Amygdala (tissue), 56 donors: ENCODE results near the gene GPN1.
"Not testable (repeated sequence)": the region's sequence is repeated elsewhere in the genome, so short reads cannot be mapped to it uniquely, and the experiment has no call there.

Experiments used
- DNase-seq, 56 donors: peaks; one replicate each; lab custom pipeline; 2025; lab: John Stamatoyannopoulos, UW

GPN1 gene

DNA sequence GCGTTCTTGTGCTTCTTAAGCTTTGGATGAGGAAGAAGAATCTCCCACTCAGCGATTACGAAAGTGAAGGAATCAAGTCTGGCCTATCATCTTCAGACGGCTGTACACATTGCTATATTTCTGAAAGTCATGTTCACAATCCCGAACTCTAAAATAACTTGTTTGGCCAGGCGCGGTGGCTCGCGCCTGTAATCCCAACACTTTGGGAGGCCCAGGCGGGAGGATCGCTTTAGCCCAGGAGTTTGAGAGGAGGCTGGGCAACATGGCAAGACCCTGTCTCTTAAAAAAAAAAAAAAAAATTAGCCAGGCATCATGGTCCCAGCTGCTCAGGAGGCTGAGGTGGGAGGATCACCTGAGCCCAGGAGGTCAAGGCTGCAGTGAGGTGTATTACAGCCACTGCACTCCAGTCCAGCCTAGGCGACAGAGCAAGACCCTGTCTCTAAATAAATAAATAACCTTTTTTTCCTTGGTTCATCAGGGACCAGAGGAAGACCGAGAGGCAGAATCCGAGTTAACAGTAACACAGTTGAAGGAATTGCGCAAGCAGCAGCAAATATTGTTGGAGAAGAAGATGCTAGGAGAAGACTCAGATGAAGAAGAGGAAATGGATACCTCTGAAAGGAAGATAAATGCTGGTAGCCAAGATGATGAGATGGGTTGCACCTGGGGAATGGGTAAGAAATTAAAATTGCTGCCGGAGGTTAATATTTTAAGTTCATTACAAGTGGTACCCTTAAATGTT, 35.9 kb downstream of the GPN1 start:
- no peak for DNase-seq

DNA sequence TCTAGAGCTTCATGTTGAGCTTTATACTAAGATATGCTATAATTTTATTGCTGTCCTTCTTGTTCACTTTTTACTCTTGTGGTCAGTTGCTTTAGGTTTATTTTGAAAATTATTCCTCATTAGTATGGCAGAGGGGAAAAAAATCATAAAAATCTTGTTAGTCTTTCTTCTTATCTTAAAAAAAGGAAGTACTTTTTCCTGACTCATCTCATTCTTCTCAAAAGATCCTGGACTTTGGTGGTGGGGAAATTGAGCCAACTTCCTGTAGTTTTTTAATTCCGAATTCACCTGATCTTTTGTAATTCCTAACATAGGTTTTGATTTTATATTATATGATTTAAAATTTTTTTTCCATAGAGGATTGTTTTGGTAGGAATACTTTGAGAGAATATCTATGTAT, 38.6 kb downstream of the GPN1 start:
- no peak for DNase-seq

- DNase-seq: no peak
Measured at GRCh38 chr2:27671235-27671634, 42.4 kb downstream of the GPN1 start.

DNA sequence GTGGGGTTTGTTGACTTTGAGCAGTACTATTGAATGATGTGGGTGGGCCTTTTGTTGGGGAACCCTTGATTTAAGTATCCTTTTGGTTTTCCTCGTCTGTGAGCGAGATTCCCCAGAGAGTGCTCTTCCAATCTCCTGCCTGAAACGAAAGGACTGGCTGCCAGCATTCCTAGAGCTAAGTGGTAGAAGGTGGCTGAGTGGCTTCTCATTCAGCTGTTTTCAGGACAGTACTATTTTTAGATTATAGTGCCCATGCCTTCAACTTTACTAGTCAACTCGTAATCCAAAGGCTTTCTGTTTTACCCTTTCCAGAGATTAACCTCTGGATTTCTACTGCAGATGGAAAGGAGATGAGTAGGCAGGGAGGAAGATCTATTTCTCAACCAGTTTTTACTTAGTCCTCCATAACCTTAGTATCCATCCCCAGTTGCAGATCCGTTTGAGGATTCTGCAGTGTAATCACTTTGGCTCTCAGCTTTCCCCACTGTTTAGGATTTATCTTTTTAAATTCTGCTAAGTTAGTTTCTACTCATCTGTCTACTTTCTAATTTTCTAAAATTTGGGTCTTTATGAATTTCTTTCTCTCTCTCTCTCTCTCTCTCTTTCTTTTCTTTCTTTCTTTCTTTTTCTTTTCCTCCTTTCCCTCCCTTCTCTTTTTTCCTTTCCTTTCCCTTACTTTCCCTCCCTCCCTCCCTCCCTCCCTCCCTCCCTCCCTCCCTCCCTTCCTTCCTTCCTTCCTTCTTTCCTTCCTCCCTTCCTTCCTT, 44.1 kb downstream of the GPN1 start:
- DNase-seq: no peak

GRCh38 chr2:27680571-27680970, 51.7 kb downstream of the GPN1 start:
- no peak for DNase-seq

DNA sequence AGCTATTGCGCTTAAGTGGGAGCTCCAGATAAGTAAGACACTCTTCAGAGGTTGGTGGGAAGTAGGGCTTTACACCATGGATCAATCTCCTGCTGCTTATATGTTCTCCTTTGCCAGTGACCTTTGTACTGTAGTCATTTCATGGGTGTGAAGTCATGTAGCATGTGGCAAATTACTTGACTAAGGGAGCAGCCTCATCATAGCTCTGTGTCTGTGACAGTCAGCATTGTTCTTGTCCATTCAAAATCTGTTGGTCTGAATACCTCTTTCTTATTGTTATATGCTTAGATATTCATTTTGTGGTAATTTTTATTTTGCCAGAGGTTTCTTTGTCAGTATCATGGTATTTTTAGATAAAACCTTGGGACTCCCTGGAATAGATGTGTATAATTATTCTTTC, 53.0 kb downstream of the GPN1 start:
- DNase-seq: no peak

- DNase-seq: not testable (repeated sequence)
Measured at GRCh38 chr2:27682334-27682771, 53.5 kb downstream of the GPN1 start.

DNA sequence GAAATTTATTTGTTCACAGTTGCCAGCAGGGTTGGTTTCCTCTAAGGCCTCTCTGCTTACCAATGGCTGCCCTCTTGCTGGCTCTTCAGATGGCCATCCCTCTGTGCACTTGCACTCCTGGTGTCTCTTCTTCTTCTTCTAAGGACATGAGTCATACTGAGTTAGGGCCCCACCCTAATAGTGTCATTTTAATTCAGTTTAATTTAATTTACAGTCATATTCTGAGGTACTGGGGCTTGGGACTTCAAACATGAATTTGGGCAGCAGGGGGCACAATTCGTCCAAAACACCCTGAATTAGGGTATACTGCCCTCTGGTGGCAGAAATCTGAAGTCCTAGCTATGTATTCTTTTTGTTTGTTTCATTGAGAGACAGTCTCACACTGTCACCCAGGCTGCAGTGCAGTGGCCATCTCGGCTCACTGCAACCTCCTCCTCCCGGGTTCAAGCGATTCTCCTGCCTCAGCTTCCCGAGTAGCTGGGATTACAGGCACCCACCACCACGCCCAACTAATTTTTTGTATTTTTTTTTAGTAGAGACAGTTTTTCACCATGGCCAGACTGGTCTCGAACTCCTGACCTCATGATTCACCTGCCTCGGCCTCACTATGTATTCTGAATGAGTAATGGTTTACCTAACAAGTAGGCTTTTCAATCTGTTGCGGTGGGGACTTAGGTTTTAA, 54.7 kb downstream of the GPN1 start:
- DNase-seq: peak in 33 of 56 donors; percentile 3 to 82 (median 20)

DNA sequence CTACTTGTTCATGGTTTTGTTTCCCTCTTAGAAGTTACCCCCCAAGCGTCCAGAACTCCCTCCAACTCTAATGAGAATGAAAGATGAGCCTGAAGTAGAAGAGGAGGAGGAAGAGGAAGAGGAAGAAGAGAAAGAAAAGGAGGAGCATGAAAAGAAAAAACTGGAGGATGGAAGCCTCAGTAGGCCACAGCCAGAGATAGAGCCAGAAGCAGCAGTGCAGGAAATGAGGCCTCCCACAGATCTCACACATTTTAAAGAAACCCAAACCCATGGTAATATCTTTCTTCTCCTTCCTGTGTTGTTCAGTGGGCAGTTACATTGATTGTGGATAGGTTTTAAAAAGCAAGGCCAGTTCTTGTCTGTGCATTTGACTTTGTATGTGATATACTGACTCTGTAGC, 56.2 kb downstream of the GPN1 start:
- not testable (repeated sequence) for DNase-seq

DNA sequence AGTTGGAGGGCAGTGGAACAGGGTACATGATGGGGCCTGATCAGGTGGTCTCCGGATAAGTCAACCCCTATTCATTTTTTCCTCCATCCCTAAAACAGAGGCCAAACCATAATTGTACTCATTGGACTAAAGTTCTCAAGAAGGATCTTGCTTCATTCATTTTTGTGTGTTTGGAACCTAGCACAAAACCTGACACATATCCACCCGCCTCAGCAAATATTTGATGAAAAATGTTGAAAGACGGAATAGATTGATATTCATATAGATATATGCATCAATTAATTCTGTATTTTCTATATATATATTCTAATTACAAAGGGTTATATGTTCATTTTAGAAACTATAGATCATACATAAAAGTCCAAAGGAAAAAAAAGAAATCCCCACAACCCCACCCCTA, 56.7 kb downstream of the GPN1 start:
- no peak for DNase-seq

- no peak for DNase-seq
Measured at GRCh38 chr2:27687232-27687631, 58.4 kb downstream of the GPN1 start.

DNA sequence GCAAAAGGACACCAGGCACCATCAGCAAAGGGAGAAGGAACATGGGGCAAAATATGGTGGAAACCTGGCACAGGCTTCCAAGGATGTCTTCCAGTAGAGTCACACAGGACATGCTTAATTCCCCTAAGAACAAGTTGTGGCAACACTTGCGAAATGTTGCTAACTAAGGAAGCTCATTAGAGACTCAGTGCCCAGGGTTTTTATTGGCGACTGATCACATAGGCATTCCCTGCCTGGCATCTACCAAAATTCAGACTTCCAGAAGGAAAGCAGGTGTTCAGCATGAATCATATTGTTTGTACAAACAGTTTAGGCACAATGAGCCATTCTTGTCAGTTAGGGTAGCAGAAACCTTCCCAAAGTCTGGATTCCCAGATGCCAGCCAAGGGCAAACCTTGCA, 60.6 kb downstream of the GPN1 start:
- DNase-seq: no peak

DNA sequence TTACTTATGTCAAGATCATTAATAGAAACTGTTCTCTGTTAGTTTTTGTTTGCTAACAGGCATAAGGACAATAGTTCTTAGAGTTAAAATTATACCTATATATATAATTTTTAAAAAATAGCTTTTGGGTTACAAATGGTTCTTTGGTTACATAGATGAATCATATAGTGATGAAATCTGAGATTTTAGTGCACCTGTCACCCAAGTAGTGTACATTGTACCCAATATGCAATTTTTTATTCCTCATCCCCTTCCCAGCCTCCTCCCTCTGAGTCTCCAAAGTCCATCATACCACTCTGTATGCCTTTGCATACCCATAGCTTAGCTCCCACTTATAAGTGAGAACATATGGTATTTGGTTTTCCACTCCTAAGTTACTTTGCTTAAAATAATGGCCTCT, 61.2 kb downstream of the GPN1 start:
- DNase-seq: no peak

DNA sequence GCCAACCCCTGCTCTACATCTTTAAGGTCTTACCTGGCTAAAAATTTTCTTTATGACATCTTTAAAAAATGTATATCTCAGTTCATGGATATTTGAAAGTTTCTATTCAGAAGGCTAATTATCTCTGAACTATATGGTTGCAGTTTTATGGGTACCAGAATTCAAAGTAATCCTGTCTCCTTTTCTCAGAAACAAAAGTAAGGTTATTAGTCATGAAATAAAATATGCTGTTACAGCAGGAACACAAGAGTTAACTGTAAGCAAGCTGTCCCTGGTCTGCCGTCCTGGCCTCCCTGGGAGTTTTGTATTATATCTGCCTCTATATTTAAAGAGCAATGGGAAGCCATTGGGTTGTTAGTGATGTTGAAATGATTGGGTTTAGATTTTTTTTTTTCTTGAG, 68.8 kb downstream of the GPN1 start:
- no peak for DNase-seq
